Fibroblast of lung (primary cell): ENCODE results near the gene KLF15. TPM values are rescaled to one million over a fixed set of nuclear protein-coding genes. Genes with fewer than 3 reads are reported as not detected.

ENCODE experiments used
- DNase-seq, 2 donors: peaks; one replicate each; pipeline versions ENCODE4 v3.0.0 to v3.0.0-alpha.2; 2010; ENCODE audit warnings: low read depth in 2 of 2
- H2AFZ ChIP-seq: 2 replicates; pipeline ENCODE4 v1.5.1; 2012; ENCODE audit warnings: low read length, control low read depth, inconsistent platforms
- H3K27ac ChIP-seq: 2 replicates; pipeline ENCODE4 v1.5.1; 2011; ENCODE audit warnings: low read length, control low read depth; ENCODE audit not compliant: insufficient read depth
- H3K27me3 ChIP-seq: 2 replicates; pipeline ENCODE4 v1.5.1; 2011; ENCODE audit warnings: mild to moderate bottlenecking, low read length; ENCODE audit not compliant: control insufficient read depth, insufficient read depth
- H3K36me3 ChIP-seq: 2 replicates; pipeline ENCODE4 v1.5.1; 2011; ENCODE audit warnings: low read length; ENCODE audit not compliant: control insufficient read depth, insufficient read depth
- H3K4me1 ChIP-seq: 2 replicates; pipeline ENCODE4 v1.5.1; 2011; ENCODE audit warnings: low read length; ENCODE audit not compliant: control insufficient read depth, insufficient read depth; ENCODE audit errors: extremely low read depth
- H3K4me2 ChIP-seq: 2 replicates; pipeline ENCODE4 v1.5.1; 2011; ENCODE audit warnings: low read length, control low read depth; ENCODE audit not compliant: insufficient read depth; ENCODE audit errors: extremely low read depth
- H3K4me3 ChIP-seq, 4 experiments: fragments of 200-600 bp in 1 of 4; sonication (generic) in 1 of 4; replicated peaks in 1 of 4; 2 replicates each; pipeline ENCODE4 v1.5.1; 2011 to 2016; ENCODE audit warnings: low read length in 4 of 4, low read depth in 3 of 4, mild to moderate bottlenecking in 3 of 4, control low read depth in 2 of 4, inconsistent platforms in 1 of 4, mixed read lengths in 1 of 4; ENCODE audit not compliant: insufficient read depth in 1 of 4; ENCODE audit errors: control extremely low read depth in 1 of 4
- H3K79me2 ChIP-seq: 2 replicates; pipeline ENCODE4 v1.5.1; 2012; ENCODE audit warnings: mild to moderate bottlenecking, low read length, inconsistent platforms; ENCODE audit not compliant: control insufficient read depth, insufficient read depth
- H3K9ac ChIP-seq: 2 replicates; pipeline ENCODE4 v1.5.1; 2011; ENCODE audit warnings: mild to moderate bottlenecking, low read length, control low read depth; ENCODE audit not compliant: insufficient read depth
- H3K9me3 ChIP-seq: 2 replicates; pipeline ENCODE4 v1.5.1; 2012; ENCODE audit warnings: low read depth, low read length; ENCODE audit not compliant: control insufficient read depth, insufficient read depth
- H4K20me1 ChIP-seq: 2 replicates; pipeline ENCODE4 v1.5.1; 2011; ENCODE audit warnings: low read length; ENCODE audit not compliant: control insufficient read depth, insufficient read depth; ENCODE audit errors: extremely low read depth
- EZH2 ChIP-seq: IDR thresholded peaks from 2 replicates; pipeline ENCODE4 v1.5.1; 2012; ENCODE audit warnings: low read length, control low read depth, mild to moderate bottlenecking; ENCODE audit errors: missing control alignments
- polyA plus RNA-seq, 2 donors: library from polyadenylated mRNA; depleted of rRNA in 1 of 2; stranded (reverse) in 1 of 2; unstranded in 1 of 2; fragments of >200 nt; gene quantifications; 2 replicates each; pipeline ENCODE4 v1.2.1, GENCODE V29; 2011 to 2012; ENCODE audit warnings: missing spikeins in 1 of 2
- total RNA-seq: library from RNA; depleted of rRNA; stranded (reverse); fragments of >200 nt; gene quantifications from 2 replicates; pipeline ENCODE4 v1.2.1, GENCODE V29; 2014
- TF ChIP-seq, protein P1 (sequence below), 2 donors: IDR thresholded peaks in 1 of 2; conservative IDR thresholded peaks in 1 of 2; 1 replicate in 1 of 2; 2 replicates in 1 of 2; pipeline ENCODE4 v1.5.1; 2011 to 2012; ENCODE audit warnings: low read length in 2 of 2, control low read depth in 1 of 2, inconsistent platforms in 1 of 2, low read depth in 1 of 2, mild to moderate bottlenecking in 1 of 2

The KLF15 gene
- total and polyA plus RNA-seq, 2 donors (not counting 1 experiment from before 2014, with no cell fraction given), result 0.15 to 4.1 TPM

- H3K4me2 ChIP-seq, result no peak overlapping the region
- H3K27me3 ChIP-seq, result peaks cover 14% of the 10 kb centered on the region
- H3K36me3 ChIP-seq, result no peaks in the 10 kb centered on the region
- no peaks in the 10 kb centered on the region for H3K9me3 ChIP-seq
- H3K9ac ChIP-seq, result no peak overlapping the region
- no peaks in the 10 kb centered on the region for H3K79me2 ChIP-seq
- peak overlapping the region in 1 of 4 experiments; percentile 22 for H3K4me3 ChIP-seq
- TF ChIP-seq, protein P1, sequence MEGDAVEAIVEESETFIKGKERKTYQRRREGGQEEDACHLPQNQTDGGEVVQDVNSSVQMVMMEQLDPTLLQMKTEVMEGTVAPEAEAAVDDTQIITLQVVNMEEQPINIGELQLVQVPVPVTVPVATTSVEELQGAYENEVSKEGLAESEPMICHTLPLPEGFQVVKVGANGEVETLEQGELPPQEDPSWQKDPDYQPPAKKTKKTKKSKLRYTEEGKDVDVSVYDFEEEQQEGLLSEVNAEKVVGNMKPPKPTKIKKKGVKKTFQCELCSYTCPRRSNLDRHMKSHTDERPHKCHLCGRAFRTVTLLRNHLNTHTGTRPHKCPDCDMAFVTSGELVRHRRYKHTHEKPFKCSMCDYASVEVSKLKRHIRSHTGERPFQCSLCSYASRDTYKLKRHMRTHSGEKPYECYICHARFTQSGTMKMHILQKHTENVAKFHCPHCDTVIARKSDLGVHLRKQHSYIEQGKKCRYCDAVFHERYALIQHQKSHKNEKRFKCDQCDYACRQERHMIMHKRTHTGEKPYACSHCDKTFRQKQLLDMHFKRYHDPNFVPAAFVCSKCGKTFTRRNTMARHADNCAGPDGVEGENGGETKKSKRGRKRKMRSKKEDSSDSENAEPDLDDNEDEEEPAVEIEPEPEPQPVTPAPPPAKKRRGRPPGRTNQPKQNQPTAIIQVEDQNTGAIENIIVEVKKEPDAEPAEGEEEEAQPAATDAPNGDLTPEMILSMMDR (conservative IDR thresholded peaks at IDR 0.05 in 1 of 2, IDR thresholded peaks at IDR 0.05 in 1 of 2; ENCODE audit: low read depth in 1 of 2, low read length in 2 of 2), result no peak
- no peak for TF ChIP-seq EZH2
- peaks cover 6% of the 10 kb centered on the region for H3K4me1 ChIP-seq
- no peak overlapping the region for H2AFZ ChIP-seq
- DNase-seq, result no peak
- H3K27ac ChIP-seq, result no peak overlapping the region
- H4K20me1 ChIP-seq, result no peaks in the 10 kb centered on the region
Measured at GRCh38 chr3:126355251-126355650, 2.0 kb downstream of the KLF15 start.

- no peaks in the 10 kb centered on the region for H3K36me3 ChIP-seq
- peaks cover 6% of the 10 kb centered on the region for H3K4me1 ChIP-seq
- H2AFZ ChIP-seq, result no peak overlapping the region
- no peak overlapping the region for H3K9ac ChIP-seq
- no peak overlapping the region for H3K4me2 ChIP-seq
- peaks cover 10% of the 10 kb centered on the region for H3K27me3 ChIP-seq
- no peaks in the 10 kb centered on the region for H4K20me1 ChIP-seq
- no peak overlapping the region for H3K27ac ChIP-seq
- H3K79me2 ChIP-seq, result no peaks in the 10 kb centered on the region
- H3K4me3 ChIP-seq, result no peak overlapping the region
- H3K9me3 ChIP-seq, result no peaks in the 10 kb centered on the region
- no peak for TF ChIP-seq EZH2
- TF ChIP-seq, protein P1 (conservative IDR thresholded peaks at IDR 0.05 in 1 of 2, IDR thresholded peaks at IDR 0.05 in 1 of 2; ENCODE audit: low read depth in 1 of 2, low read length in 2 of 2), result no peak
- no peak for DNase-seq
Measured at GRCh38 chr3:126354776-126355175, 2.4 kb downstream of the KLF15 start.

- Histone ChIP-seq H3K9ac (no peak overlapping the region), H3K36me3 (no peaks in the 10 kb centered on the region), H2AFZ (no peak overlapping the region), H3K4me1 (peaks cover 6% of the 10 kb centered on the region), H3K4me2 (no peak overlapping the region), H3K9me3 (no peaks in the 10 kb centered on the region), H4K20me1 (no peaks in the 10 kb centered on the region), H3K27me3 (peaks cover 7% of the 10 kb centered on the region), H3K27ac (no peak overlapping the region), H3K4me3 (no peak overlapping the region), H3K79me2 (no peaks in the 10 kb centered on the region)
- no peak for TF ChIP-seq EZH2
- TF ChIP-seq, protein P1 (conservative IDR thresholded peaks at IDR 0.05 in 1 of 2, IDR thresholded peaks at IDR 0.05 in 1 of 2; ENCODE audit: low read depth in 1 of 2, low read length in 2 of 2), result no peak
- DNase-seq, result no peak
Measured at GRCh38 chr3:126353694-126354321, 3.4 kb downstream of the KLF15 start.
